D721Med (cell line): ENCODE results near the gene ESPNL.
"Not testable (repeated sequence)": the region's sequence is repeated elsewhere in the genome, so short reads cannot be mapped to it uniquely, and the experiment has no call there.

Source experiments
- DNase-seq: peaks from one replicate; pipeline ENCODE4 v3.0.0; 2011; ENCODE audit warnings: low spot score; ENCODE audit not compliant: insufficient read length
- FAIRE-seq: peaks from 2 replicates; lab custom pipeline; 2011; peaks lifted over from hg19 to GRCh38; lab: Jason Lieb, UNC
- TF ChIP-seq, protein P1 (sequence below): IDR thresholded peaks from 2 replicates; pipeline ENCODE4 v1.5.1; 2012; ENCODE audit warnings: mild to moderate bottlenecking, control low read depth; ENCODE audit not compliant: insufficient read depth; ENCODE audit errors: missing control alignments

ESPNL gene

DNA sequence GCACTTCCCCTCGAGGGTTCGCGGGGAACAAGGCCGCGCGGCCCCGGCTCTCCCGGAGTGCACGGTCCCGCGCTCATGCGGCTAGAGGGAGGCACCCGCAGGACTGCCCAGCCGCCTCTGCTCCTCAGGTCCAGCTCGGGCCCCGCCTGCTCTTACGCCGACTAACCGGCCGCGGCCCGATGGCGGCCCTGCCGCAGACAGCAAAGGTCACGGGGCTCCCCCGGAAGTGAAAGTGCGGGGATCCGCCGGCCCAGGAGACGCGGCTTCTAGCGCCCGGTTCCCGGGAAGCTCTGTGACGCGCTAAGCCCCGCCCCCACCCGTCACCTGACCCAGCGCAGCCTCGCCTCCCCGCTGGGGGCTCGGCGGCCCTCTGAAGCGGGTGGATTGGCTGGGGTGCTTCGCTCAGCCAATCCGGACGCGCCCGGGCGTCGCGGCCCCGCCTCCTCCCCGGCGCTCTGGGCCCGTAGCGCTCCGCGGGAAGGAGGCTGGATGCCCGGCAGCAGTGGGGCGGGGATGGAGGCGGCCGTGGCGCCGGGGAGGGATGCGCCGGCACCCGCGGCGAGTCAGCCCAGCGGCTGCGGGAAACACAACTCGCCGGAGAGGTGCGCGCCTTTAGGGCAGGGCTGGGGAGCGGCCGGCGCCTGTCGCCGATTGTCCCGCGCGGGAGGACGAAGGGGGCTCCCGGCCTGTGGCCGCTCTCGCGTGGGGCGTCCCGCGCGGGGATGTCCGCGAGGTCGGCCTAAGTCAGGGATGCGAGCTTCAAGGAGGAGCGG lies 39.4 kb upstream of the ESPNL start, which contains the start of gene SCLY:
Gene SCLY, plus strand, starts transcription at position 460 of the 773 bp plus-strand sequence. Its CDS starts 54 bp downstream, at position 514.
- FAIRE-seq: no peak
- peak; percentile 94 for DNase-seq

GRCh38 chr2:238061315-238062202 lies 38.6 kb upstream of the ESPNL start:
- no peak for DNase-seq
- FAIRE-seq: no peak
- TF ChIP-seq, protein P1, sequence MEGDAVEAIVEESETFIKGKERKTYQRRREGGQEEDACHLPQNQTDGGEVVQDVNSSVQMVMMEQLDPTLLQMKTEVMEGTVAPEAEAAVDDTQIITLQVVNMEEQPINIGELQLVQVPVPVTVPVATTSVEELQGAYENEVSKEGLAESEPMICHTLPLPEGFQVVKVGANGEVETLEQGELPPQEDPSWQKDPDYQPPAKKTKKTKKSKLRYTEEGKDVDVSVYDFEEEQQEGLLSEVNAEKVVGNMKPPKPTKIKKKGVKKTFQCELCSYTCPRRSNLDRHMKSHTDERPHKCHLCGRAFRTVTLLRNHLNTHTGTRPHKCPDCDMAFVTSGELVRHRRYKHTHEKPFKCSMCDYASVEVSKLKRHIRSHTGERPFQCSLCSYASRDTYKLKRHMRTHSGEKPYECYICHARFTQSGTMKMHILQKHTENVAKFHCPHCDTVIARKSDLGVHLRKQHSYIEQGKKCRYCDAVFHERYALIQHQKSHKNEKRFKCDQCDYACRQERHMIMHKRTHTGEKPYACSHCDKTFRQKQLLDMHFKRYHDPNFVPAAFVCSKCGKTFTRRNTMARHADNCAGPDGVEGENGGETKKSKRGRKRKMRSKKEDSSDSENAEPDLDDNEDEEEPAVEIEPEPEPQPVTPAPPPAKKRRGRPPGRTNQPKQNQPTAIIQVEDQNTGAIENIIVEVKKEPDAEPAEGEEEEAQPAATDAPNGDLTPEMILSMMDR: no peak

More for the DNA sequence above, 39.4 kb upstream of the ESPNL start, which contains the start of gene SCLY:
- TF ChIP-seq, protein P1: no peak

- DNase-seq (no peak), FAIRE-seq (no peak)
- TF ChIP-seq, protein P1: no peak
Observed at GRCh38 chr2:238063414-238064189, 36.5 kb upstream of the ESPNL start.

- TF ChIP-seq, protein P1: no peak
- no peak for FAIRE-seq
- DNase-seq: no peak
Observed at GRCh38 chr2:238064376-238064775, 35.8 kb upstream of the ESPNL start.

- FAIRE-seq (peak; percentile 16), DNase-seq (no peak)
- TF ChIP-seq, protein P1: no peak
Observed at GRCh38 chr2:238065071-238065846, 34.9 kb upstream of the ESPNL start.

- TF ChIP-seq, protein P1: no peak
Observed at GRCh38 chr2:238066218-238066617, 33.9 kb upstream of the ESPNL start.

DNA sequence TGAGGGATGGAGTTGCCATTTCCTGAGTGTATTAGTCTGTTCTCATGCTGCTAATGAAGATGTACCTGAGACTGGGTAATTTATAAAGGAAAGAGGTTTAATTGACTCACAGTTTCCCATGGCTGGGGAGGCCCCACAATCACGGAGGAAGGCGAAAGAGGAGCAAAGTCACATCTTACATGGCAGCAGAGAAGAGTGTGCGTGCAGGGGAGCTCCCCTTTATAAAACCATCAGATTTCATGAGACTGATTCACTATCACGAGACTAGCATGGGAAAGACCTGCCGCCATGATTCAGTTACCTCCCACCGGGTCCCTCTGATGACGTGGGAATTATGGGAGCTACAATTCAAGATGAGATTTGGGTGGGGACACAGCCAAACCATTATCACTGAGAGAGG lies 33.4 kb upstream of the ESPNL start:
- not testable (repeated sequence) for DNase-seq, FAIRE-seq

More at GRCh38 chr2:238066218-238066617, 33.9 kb upstream of the ESPNL start:
- FAIRE-seq (no peak), DNase-seq (no peak)
